HG03135 (cell line): ENCODE data around the gene TCOF1.
A peak's percentile ranks its signal among the peaks of the same experiment; 100 is the strongest.

Experiments
- ATAC-seq: cut with Tn5 transposase; IDR thresholded peaks from one replicate; pipeline ENCODE4 v1.9.1; 2021; ENCODE audit warnings: mild to moderate bottlenecking, moderate library complexity; ENCODE audit not compliant: unreplicated experiment

The TCOF1 gene

DNA sequence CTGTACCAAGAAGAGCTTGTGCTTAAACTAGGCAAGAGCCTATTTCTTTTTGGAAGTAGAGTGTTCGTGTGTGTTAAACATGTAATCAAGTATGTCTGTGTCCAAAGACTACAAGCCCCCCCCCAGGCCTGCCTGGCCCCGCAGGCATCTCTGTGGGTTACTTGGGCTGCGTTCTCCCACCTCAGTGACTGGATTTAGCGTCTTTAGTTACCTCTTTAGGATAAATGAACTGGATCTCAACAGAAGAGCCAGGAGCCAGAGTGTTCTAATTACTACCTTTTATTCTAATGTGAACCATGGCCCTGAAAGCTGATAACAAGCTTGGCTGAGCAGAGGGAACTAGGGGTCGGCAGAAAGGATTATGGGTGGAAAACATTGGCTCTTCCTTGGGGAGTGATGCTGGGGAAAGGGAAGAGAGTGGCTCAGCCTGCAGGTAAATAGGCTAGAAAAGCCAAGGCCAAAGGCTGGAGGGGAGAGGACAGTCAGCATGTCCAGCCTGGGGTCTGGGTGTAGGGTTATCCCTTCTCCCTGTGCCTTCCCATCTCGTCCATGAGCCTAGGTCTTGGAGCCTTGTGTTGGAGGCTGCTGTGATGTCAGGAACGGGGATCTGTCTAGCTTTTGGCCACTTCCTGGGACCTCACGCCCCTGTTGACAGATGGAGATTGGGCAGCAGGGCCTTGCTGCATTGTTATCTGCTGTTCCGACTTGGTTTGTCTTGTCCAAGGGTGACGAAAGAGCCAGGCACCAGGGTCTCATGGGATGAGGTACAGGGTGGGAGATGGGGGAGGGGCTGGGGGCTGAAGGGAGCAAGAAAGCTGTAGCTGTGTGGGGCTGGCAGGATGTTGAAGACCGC is 44.1 kb downstream of the TCOF1 start:
- no peak for ATAC-seq

DNA sequence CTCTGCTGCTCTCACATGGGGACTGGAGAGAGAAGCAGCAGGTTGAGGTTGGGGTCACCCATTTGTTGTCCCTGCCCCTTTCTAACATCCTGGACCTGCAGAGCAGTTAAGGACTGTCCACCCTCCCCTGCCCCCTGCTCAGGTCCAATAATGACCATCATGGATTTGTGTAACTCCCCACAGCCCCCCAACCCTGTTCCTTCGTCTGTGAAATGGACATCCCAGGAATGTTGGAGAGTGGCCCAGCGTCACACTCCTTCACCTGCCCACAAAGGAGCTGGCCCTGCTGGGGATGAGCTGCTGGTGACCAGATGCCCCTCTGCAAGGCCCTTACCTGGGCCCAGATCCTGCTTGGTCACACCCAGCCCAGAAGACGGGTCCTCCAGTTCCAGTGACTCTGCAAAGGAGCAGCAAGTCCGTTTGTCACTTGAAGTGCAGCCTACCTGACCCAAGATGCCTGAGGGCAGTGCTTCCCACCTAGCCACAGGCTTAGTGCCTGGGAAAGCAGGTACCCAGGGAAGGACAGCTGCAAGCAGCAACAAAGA is 44.8 kb downstream of the TCOF1 start:
- no peak for ATAC-seq

DNA sequence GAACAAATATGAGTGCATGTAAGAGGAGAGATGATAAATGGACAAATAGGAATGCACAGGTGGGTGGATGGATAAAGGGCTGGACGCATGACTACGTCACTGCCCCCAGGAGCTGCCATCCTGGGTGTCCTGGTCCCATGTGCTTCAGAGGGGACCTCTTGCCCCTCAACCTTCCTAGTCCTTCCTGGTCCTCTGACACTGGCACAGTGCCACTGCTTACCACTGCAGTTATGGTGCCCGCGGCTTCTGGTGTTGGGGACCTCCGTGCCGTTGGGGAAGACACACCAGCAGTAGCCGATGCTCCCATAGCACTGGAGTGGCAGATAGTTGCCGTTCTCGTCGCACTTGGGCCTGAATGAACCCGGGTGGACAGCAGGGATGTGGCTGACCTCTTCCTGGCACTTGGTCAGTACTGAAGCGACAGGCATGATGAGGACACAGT is 45.4 kb downstream of the TCOF1 start:
- ATAC-seq, result no peak

DNA sequence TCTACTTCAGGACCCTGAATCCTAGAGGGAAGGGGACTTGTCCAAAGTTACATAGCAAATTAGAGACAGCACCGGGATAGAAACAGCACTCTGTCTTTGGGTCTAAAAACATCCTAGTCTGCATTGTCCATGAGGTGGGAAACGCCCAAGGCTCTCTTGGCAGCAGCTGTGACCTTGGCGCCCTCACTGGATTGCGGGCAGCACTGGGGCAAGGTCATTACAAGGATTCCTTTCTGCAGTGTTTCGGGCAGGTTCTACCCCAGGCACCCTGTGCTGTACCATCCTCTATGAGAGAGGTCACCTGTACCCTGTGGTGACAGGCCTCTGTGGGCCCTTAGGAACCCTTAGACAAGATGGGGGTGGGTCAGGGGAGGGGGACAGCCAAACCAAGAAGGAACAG is 46.6 kb downstream of the TCOF1 start:
- ATAC-seq, result no peak

DNA sequence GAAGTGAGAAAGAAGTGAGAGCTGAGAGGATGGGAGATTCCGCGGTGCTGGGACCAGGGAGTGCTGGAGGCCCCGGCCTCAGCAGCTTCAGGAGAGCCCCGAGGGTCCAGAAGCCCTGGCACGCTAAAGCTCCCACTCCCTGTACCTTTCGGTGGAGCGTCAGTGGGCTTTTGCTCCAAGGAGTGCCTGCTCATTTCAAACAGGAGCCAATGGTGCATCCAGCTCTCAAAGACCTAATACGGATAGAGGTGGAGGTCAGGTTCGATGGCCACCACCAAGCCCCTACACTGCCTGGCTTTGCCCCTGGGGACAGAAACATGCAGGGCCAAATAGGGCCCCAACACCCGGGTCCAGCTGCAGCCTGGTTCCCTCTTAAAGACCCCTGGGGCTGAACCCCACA is 47.0 kb downstream of the TCOF1 start:
- ATAC-seq, result no peak

DNA sequence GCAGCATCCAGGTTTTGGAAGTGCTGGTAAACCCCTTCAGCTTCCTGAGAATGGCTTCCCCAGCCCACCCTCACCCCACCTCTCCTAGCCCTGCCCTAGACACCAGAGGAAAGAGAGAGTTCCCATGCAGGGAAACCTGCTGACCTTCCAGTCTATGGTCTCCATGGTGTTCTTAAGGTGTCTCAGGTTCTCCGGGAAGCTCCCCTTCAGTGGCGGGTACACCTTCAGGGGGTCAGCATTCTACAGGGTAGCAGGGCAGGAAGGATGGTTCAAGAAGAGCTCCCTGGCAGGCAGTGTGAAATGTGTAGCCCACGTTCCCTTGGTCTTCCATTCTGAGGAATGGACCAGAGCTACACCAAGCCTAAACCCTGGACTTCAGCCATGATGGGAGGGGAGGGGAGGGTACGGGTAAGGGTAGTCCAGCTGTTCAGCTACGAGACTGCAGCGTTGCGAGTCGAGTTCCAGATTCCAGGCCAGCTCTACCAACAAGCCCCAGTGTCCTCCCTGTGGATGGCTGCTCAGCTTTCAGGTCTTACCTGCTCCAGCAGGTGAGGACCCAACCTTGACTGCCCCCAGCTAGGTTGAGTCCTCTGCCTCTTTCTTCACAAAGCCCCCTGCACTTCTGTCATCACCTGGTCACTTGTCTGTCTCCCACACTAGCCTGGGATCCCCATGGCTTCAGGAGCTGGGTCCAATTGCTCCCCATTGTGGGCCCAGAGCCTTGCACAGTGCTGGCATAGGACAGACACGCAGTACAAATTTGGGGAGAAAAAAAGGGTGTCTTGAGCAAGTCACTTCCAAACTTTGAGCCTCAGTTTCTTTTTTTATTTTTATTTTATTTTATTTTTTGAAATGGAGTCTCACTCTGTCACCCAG is 47.7 kb downstream of the TCOF1 start:
- no peak for ATAC-seq

DNA sequence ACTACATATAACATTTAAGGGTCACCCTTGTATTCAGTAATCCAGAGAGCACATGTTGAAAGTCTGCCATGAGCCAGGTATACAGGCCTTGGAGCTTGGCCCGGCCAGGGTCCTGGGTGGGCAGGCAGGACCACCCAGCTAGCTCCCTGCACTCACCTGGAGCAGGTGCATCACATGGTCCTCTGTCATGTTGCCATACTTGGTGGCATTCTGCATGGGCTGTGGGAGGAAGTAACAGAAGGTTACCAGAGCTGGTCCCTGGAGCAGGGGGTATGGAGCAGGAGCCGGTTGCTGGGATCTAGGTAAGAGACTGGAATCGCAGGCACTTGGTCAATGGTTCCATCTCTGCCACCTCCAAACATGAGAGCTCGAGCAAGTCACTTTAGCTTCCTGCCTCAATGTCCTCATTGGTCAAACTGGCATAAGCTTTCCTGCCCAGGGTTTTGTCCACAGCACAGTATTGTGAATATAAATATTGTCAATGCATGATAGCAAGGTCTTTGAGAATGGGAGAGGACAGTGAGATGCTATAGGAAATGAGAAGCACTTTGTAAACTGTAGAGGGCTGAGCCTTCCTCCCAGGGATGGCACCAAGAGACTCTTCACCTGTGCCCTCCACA is 48.7 kb downstream of the TCOF1 start:
- ATAC-seq, result no peak

DNA sequence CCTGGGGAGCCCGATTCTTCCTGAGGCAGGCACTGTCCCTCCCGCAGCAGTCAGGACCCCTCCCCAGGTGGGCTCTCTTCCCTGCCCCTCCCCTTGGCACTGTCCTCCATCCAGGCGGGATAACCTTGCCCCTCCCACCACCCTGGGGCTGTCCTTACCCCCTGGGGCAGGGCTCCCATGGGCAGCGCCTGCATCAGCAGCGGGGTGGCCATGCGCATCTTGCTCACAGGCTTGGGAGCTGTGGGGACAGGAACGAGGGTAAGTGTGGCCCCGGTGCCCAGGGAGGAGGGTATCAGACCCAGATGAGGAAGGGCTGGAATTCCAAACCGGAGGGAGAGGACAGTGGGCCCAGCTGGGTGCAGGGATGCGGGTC is 49.2 kb downstream of the TCOF1 start:
- ATAC-seq, result no peak

DNA sequence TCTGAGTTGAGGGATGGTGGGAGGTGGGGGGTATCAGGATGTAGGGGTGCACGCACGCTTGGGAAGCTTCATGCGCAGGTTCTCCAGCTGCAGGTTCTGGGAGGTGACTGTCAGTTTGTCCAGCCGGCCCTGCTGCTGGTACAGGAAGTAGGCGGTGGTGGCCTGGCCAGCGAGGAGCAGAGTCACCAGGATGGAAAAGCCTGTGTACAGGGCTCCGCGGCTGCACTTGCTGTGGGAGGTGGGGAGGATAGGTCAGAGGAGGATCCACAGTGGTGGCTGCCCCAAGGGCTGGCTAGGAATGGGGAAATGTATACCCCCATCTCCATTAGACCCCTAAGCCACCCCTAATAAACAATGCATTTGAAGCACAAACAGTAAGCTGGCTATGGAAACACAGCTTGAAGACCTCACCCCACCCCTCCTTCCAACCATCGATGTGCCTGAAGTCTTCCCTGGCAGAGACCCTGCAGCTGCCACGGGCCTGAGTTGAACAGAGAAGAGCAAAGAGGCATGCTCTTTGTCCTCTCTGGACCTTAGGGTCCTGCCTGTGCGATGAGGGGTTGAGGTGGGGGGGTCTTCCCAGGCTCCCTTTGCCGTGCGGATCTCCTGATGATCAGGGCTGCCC is 49.7 kb downstream of the TCOF1 start:
- ATAC-seq, result no peak

DNA sequence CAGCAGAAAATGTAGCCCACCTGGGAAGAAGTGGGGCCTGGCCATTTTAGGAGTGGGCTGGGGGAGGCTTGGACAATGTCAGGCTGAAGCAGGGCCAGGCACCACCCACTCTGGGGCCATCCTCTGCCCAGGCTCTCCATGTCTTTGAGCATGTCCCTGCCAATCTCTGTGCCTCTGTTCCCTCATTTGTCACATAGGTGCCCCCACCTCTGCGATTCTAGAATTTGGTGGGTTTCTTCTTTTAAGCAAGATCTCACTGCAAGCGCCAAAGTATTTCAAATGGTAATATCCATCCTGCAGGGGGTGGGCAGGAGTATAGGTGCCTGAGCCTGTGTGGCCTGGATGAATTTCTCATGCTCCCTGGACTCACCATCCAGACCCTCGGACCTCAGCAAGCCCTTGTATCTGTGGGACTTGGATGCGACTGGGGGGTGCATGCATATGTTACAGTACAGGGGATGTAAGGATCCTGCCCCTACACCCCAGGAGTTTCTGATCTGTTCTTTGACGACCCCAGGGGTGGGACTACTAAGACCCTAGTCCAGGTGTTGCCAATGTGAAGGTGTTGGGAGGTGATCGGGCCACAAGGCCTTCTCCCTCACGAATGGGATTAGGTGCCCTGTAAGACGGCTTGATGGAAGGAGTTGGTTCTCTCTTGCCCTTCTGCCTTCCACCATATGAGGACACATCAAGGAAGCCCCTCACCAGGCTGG is 50.9 kb downstream of the TCOF1 start:
- ATAC-seq, result no peak

DNA sequence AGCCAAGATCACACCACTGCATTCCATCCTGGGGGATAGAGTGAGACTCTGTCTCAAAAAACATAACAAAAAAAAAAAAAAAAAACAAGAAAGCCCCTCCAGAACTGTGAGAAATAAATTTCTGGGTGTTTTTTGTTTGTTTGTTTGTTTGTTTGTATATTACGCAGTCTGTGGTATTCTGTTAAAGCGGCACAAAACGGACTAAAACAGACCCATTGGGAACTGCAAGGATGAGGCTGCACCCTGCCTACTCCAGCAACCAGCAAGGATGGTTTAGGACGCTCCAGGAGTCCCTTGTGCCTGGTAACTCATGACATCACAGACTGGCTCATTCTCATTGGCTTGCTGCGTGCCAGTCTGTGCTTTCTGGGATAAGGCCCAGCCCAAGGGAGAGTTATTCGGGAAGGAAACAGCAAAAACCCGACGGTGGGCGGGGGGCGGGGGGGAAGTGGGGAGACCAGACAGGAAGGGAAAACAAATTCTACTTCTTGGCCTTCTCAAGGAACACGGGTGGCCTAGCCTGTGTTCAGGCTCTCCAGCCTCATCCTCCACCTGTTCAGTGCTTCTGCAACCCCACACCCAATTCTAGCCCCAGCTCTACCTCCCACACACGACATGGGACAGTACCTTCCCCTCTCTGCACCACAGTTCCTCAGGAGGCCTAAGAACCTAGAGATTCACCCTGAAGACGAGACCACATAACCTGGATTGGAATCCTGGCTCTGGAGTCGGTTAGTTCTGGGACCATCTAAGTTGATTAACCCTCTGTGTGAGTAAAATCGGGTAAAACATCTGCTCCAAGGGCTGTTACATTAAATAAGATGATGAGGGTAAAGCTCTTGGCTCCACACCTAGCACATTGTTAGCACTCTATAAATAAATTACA is 52.4 kb downstream of the TCOF1 start:
- peak; percentile 28 for ATAC-seq

DNA sequence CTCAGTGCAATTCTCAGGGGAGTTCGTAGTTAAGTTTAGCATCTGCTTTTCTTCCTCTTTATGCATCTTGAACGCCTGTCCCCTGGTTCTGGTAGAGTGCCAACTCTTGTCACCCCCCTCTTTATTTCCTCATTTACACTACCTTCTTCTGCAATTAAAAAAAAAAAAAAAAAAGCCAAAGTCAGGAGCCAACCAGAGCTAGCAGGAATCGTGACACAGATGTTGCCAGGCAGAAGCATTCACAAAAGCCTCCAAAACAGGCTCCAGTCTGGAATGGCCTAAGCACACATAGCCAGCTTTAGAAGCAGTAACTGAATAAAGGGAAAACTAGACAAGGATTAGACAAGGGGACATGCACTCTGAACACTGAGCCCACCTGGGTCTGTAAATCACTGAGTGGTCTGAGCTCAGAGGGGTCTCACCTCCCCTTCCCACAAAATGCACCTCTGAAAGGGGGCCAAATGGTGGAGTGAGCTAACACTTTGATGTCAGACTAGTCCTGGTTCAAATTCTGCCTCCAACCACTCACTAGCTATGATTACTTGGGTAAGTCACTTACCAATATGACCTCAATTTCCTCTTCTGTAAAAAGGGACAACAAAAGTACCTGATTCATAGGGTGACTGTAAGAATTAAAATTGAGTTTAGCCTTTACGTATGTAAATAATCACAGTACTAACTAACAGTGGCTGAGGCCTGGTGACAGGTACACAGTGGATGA is 53.2 kb downstream of the TCOF1 start:
- ATAC-seq, result no peak

DNA sequence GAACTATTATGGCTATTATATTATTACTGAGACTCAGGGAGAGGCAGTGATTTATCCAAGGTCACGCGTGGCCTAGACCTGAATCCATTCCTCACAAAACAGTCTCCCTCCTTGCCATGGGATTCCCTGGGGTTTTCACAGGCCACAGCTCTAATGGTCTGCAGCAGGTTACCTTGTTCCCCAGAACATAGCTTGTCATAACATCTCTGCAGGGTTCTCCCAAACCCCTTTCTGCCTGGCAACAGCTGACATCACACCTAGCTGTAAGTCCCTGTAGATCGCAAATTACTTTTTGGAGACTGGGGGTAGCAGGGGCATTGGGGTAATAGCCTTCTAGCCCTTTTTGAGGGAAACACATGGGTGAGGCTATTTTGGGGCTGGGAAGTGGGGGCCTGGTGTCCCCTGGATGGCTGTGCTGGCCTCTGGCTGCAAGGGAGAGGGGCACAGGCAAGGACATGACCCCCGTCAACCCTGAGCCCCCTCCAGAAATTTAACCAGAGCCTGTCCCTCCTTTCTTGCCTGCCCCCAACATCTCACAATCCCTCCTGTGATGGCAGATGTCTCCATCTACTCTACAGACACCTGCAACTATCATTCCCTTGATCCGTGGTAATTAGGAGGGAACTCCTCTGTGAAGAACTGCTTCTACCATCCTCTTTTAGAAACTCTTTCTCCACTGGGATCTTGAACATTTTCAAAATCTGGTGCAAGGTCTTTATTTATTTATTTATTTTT is 53.9 kb downstream of the TCOF1 start:
- ATAC-seq, result no peak

DNA sequence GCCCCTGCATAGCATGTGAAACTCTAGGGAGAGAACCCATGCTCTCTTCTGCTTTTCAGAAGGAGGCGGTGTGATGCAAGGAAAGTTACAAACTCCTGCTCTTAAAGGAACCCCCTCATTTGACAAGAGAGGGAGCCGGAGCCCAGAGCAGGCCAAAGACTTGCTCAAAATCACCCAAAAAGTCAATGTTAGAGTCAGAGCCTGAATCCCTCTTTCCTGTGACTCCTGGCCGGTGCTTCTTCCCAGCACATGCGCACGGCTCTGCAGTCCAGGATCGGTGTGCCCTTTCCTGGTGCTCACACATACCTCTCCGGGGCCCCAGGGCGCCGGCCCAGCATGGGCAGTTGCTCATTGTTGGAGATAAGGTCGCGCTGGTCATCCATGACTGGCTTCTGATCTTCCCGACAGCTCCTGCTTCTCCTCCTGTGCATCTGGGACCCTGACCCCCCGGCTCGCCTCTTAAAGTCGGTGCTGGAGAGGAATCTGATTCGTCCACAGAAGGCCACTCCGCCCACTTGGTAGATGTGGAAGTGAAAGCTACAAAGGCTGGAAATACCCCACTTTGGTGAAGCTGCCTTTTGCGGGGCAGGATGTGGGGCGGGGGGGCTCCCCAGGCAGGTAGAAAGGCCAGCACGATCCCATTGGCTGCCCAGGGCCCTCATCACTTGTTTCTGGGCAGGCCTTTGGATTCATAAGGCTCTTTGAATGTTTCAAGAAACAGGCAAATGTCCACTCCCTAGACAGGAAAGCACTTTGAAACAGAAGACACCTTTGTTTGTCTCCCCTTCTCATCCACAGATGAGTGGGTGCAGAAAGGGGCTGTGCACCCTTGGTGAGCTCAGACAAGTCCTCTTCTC is 55.0 kb downstream of the TCOF1 start, which contains the start of gene CD74:
TSS of gene CD74 (minus strand) at position 592 of the 857 bp plus-strand sequence. CDS start at position 431, 161 bp downstream.
- peak; percentile 75 for ATAC-seq

DNA sequence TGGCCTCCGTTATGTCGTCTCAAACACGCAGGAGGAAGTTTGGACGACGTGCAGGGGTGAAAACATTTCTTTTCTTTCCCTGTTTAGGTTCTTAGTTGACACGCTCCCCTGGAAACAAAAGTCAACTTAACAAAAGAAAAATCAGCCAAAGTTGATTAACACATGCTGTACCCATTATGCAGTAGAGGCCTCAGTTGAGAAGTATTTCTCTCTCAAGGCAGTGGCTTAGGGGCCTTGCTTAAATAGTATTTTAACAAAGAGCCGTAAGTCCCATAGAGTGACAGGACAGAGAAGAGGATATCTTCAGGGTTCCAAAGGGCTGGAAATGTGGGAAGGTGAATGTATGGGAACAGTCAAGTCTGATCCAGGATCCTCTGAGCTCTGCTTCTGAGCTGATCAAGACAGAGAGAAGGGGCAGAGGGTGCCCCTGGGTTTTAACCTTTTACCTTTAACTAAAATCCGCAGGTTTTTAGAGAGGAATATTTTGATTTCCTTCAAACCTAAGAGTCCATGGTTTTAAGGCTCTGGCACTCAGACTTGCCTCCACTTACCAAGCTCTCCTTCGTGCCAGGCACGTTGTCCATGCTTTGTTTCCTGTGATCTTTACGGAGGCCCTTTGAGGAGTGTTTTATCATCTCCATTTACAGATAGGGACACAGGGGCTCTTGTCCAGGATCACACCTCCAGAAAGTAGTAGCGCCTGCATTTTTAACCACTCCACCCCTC is 55.8 kb downstream of the TCOF1 start:
- no peak for ATAC-seq
